Esophagus mucosa (tissue), 1 donor: ENCODE data around the gene PHACTR2. TPM values are rescaled to one million over a fixed set of nuclear protein-coding genes. Genes with fewer than 3 reads are reported as not detected.
"Not testable (repeated sequence)": the region's sequence is repeated elsewhere in the genome, so short reads cannot be mapped to it uniquely, and the experiment has no call there.

Source experiments
- ATAC-seq: fragments of 200-7000 bp; cut with Tn5 transposase; one replicate; pipeline ENCODE4 v1.9.1; 2020
- total RNA-seq: library from RNA; stranded (reverse); gene quantifications from one replicate; pipeline ENCODE4 v1.2.4, GENCODE V29; 2023
- donor health status: DM: yes; HTN: yes; CAD: no.

Gene PHACTR2
- 34.8 TPM for total RNA-seq

GRCh38 chr6:143677891-143678791, at the start of gene PHACTR2:
TSS of gene PHACTR2 (plus strand) at chr6:143677965. CDS start at chr6:143678164, 199 bp downstream.
- peak; percentile 57 for ATAC-seq

GRCh38 chr6:143629104-143630080, 48.4 kb upstream of the PHACTR2 start:
- ATAC-seq = no peak

GRCh38 chr6:143631196-143631595, 46.6 kb upstream of the PHACTR2 start:
- not testable (repeated sequence) for ATAC-seq

DNA sequence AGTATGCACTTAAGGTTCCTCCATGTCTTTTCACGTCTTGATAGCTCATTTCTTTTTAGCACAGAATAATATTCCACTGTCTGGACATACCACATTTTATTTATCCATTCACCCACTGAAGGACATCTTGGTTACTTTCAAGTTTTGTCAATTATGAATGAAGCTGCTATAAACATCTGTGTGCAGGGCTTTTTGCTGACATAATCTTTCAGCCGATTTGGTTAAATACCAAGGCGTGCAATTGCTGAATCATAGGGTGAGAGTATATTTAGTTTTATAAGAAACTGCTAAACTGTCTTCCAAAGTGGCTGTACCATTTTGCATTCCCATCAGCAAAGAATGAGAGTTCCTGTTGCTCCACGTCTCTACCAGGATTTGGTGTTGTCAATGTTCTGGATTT, 44.9 kb upstream of the PHACTR2 start:
- no peak for ATAC-seq

- no peak for ATAC-seq
Measured at GRCh38 chr6:143634486-143634885, 43.3 kb upstream of the PHACTR2 start.

- no peak for ATAC-seq
Measured at GRCh38 chr6:143637691-143638090, 40.1 kb upstream of the PHACTR2 start.

- no peak for ATAC-seq
Measured at GRCh38 chr6:143642403-143642802, 35.4 kb upstream of the PHACTR2 start.

DNA sequence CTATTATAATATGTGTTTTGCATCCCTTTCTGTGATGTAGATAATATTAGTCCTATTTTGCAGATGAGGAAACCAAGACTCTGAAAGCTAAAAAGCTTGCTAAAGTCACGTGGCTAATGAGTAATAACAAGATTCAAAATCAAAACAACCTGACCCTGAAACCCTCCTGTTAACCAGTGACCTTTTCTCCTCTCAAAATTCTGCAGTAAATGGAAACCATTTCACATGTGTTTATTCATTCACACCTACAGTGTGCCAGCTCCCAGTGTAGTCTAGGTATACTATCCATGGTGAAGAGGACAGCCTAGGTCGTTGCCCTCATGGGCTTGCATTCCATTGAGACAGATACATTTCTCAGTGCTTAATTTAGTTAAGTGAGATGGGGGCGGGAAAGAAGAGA, 30.6 kb upstream of the PHACTR2 start:
- no peak for ATAC-seq

DNA sequence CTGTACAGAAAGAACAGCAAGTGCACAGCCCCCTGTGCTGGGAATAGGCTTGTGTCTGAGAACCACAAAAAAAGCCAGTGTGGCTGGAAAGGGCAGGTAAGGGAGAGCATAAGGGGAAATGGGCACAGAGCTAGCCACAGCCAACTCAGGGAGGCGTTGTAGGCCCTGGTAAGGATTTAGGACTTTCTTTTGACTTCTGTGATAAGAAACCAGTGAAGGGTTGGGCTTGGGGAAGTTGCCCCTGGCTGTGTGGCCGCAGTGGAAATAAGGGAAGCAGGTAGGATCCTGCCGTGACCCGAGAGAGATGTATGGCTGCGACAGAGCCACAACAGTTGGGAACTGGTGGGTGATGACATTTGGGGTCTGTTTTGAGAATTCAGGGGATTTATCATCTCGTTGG, 30.0 kb upstream of the PHACTR2 start:
- ATAC-seq = no peak

- not testable (repeated sequence) for ATAC-seq
Measured at GRCh38 chr6:143649319-143649718, 28.4 kb upstream of the PHACTR2 start.

- not testable (repeated sequence) for ATAC-seq
Measured at GRCh38 chr6:143651328-143651727, 26.4 kb upstream of the PHACTR2 start.

DNA sequence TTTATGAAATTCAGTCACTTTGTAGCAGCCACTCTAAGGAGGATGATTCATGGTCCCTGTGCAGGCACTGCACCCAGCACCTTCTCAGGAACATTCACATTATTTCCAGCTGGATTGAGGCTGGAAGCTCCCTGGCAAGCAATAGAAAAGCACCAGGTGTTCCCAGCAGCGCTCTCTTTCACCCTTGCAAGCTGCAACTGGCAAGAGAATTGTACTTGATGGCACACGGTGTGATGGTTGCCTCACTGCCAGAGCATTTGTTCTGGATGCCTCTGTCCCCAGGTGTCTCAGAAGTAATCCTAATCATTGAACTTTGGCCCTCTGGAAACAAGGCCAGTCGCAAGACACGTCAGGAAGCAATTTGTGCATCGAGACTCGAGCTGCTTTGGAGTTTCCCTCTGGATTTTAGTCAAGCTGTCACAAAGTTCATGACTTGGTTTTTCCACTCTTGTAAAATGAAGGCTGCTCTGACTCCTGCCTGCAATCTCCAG, 24.9 kb upstream of the PHACTR2 start:
- peak; percentile 53 for ATAC-seq

- no peak for ATAC-seq
Measured at GRCh38 chr6:143655541-143655940, 22.2 kb upstream of the PHACTR2 start.

GRCh38 chr6:143656026-143656425, 21.7 kb upstream of the PHACTR2 start:
- no peak for ATAC-seq

DNA sequence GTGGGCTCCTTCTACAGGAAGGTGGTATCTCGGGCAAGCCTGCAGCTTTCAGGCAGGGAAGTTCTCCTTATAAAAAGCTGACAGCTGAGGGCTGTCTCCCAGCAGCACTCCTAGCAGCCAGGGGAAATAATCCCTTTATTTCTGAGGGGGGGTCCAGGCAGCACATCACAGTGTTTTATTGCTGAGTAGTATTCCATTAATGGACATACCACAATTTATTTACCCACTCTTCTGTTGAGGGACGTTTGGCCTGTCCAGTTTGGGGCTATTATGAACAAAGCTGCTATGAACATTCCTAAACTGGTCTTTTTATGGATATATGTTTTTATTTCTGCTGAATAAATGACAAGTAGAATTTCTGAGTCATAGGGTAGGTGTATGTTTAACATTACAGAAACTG, 20.0 kb upstream of the PHACTR2 start:
- no peak for ATAC-seq

GRCh38 chr6:143660170-143660569, 17.6 kb upstream of the PHACTR2 start:
- ATAC-seq = not testable (repeated sequence)

DNA sequence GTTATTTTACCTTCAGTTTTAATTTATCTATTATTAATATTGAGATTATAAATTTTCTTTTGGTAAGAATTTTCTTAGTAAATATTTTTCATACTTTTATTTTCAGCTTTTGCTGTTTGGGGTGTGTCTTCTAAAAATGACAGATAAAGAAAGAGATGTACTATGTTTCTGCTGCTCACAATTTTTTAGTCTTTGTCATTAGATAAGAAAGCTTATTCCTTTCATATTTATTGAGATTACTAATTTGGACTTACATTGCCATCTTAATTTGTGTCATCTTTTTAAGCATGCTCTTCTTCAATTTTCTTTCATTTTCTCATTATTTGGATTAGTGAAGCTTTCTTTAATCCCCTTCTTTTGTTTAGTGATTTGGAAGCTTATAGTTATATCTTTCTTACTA, 13.6 kb upstream of the PHACTR2 start:
- ATAC-seq = no peak

- ATAC-seq = not testable (repeated sequence)
Measured at GRCh38 chr6:143666007-143666406, 11.8 kb upstream of the PHACTR2 start.

DNA sequence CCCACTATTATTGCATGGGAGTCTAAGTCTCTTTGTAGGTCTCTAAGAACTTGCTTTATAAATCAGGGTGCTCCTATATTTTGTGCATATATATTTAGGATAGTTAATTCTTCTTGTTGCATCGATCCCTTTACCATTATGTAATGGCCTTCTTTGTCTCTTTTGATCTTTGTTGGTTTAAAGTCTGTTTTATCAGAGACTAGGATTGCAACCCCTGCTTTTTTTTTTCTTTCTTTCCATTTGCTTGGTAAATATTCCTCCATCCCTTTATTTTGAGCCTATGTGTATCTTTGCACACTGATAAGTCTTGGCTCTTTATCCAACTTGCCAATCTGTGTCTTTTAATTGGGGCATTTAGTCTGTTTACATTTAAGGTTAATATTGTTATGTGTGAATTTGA, 8.3 kb upstream of the PHACTR2 start:
- ATAC-seq = not testable (repeated sequence)

GRCh38 chr6:143673669-143674068, 4.1 kb upstream of the PHACTR2 start:
- ATAC-seq = peak; percentile 97

DNA sequence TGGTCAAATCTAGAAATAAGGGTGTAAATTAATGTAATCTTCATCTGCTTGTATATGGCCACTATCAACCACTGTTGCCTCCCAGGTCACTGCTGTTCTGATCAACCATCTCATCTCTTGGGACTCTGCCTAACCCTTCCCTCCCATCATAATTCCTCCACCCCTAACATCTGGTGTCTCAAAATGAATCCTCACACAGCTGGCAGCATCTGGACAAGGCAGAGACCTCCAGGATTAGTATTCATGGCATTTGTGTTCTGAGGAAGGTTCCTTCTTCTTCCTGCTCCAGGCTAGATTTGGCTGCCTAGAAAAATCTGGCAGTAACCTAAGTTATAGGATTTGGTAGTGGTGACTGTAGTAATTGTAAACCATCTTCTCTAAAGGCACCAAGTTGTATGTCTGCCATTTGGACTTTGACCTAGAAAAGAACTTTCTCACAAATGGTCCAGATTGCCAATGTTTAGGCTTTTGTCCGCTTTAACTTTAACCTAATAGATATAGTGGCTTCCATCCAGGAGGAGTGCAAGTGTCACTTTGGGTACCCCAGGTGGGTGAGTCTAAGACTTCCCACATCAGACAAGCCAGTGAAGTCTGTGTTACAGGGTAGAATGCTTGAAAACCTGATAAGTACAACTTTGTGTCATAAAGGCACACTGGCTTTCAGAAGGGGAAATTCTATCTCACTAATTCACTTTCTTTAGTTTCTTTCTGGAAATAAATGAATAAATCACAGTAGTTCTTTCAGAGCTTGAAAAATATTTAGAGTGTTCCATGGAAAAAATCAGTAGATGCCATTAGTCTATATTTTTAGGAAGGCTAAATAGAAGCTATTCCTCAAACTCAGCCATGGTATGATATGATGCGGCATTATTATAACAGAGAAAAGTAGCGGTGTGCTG, 3.0 kb upstream of the PHACTR2 start:
- ATAC-seq = no peak

DNA sequence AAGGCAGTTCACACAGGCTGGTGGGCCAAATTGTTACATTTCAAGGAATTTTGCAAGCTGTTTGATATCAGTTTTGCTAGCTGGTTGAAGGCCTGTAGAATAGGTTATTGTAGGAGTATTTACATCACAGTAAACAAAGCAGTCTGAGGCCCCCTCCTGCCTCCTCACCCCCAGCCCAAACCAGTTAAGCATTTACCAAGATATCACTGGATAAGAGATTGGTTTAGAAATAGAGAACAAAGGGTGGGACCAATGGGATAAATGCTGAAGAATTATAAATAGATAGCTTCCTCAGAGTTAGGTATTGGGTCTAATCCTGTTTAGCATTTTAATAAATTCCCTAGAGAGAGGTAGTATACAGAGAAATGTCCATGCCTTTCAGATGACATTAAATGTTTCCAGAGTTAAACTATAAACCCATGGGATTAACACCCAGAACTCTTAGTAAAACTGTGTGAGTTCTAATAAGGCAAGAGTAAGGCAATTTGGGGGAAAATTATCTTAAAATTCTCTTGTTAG, 2.3 kb upstream of the PHACTR2 start:
- no peak for ATAC-seq
